ENCODE measurements around the gene SSBP1. TPM values are rescaled to one million over a fixed set of nuclear protein-coding genes. Genes with fewer than 3 reads are reported as not detected.

The SSBP1 gene
- total RNA-seq, 4 donors from 2014 or later: 77.9 to 96.3 (median 87.0) TPM

DNA sequence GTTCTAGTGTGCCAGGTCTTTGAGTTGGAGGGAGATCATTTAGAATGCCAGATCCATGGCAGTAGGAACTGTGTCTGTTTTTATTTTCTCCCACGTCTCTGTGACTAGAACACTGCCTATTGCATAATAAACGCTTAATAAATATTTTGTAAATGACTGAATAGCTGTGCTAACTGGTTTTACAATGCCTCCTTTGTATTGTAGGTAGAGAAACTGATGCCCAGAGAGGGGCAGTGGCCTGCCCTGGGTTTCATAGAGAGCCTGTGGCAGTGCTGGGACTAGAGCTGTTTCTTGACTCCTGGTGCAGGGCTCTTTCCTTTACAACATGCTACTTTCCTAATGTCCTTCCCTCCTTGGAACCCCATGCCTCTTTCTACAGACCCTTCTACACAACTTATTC, 54.4 kb downstream of the SSBP1 start:
- Histone ChIP-seq H3K27me3 (no peaks in the 10 kb centered on the region), H3K4me1 (no peaks in the 10 kb centered on the region), H3K27ac (no peak overlapping the region), H3K4me3 (no peak overlapping the region), H3K36me3 (peaks cover 0 to 34% (median 0%) of the 10 kb centered on the region in 3 donors), H3K9me3 (no peaks in the 10 kb centered on the region)
- DNase-seq (ENCODE audit: low spot score in 2 of 2): no peak
- WGBS, 2 donors: 40 to 66% methylated on average over 2 of the region's 2 CpGs
- TF ChIP-seq EP300 (IDR thresholded peaks at IDR 0.05) (no peak), POLR2A (IDR thresholded peaks at IDR 0.05) (no peak)
- TF ChIP-seq, protein P1, sequence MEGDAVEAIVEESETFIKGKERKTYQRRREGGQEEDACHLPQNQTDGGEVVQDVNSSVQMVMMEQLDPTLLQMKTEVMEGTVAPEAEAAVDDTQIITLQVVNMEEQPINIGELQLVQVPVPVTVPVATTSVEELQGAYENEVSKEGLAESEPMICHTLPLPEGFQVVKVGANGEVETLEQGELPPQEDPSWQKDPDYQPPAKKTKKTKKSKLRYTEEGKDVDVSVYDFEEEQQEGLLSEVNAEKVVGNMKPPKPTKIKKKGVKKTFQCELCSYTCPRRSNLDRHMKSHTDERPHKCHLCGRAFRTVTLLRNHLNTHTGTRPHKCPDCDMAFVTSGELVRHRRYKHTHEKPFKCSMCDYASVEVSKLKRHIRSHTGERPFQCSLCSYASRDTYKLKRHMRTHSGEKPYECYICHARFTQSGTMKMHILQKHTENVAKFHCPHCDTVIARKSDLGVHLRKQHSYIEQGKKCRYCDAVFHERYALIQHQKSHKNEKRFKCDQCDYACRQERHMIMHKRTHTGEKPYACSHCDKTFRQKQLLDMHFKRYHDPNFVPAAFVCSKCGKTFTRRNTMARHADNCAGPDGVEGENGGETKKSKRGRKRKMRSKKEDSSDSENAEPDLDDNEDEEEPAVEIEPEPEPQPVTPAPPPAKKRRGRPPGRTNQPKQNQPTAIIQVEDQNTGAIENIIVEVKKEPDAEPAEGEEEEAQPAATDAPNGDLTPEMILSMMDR (IDR thresholded peaks at IDR 0.05): no peak

Small RNAs within 50 kb of the gene (small RNA-seq; reads per million reads assigned to genes)
- gene RNU1-82P: not detected

Other genes starting within 250 kb of the SSBP1 start
- gene AGK, start 186.9 kb upstream of the SSBP1 start, total RNA-seq: 10 to 100 TPM; 16.4 to 45.9 (median 26.3) TPM
- gene DENND11, start 36.2 kb upstream of the SSBP1 start, total RNA-seq: 10 to 100 TPM; 14.1 to 16.7 (median 15.5) TPM
- gene WEE2, start 30.0 kb upstream of the SSBP1 start, total RNA-seq: not detected
- 1 to 10 TPM; 3.1 to 5.9 (median 4.4) TPM for gene TAS2R3, start 25.7 kb downstream of the SSBP1 start, total RNA-seq
- gene TAS2R4, start 38.3 kb downstream of the SSBP1 start, total RNA-seq: 1 to 10 TPM; 1.5 to 7.3 (median 4.5) TPM
- gene TAS2R5, start 51.9 kb downstream of the SSBP1 start, total RNA-seq: 1 to 10 TPM; 1.8 to 9.0 (median 5.2) TPM
- not detected for gene PRSS37, start 103.1 kb downstream of the SSBP1 start, total RNA-seq
- gene OR9A4, start 178.0 kb downstream of the SSBP1 start, total RNA-seq: under 1 TPM in 1 of 4 donors, not detected in 3; 0.59 TPM
- gene CLEC5A, start 208.6 kb downstream of the SSBP1 start, total RNA-seq: 10 to 100 TPM in 1 of 4 donors, 1 to 10 TPM in 3; 3.0 to 13.1 (median 3.7) TPM
- gene TAS2R38, start 235.4 kb downstream of the SSBP1 start, total RNA-seq: not detected

All from tibial nerve (tissue), 4 donors.